NCI-H2107 (cell line): Measurements from ENCODE around the gene SQSTM1.

Source experiments
- DNase-seq: peaks from one replicate; lab custom pipeline; 2025; lab: John Stamatoyannopoulos, UW

SQSTM1 gene

GRCh38 chr5:179874136-179874535 lies 53.4 kb downstream of the SQSTM1 start:
- DNase-seq = no peak

GRCh38 chr5:179874536-179875292 lies 54.0 kb downstream of the SQSTM1 start:
- no peak for DNase-seq

GRCh38 chr5:179875741-179876609 lies 55.3 kb downstream of the SQSTM1 start:
- DNase-seq = no peak

DNA sequence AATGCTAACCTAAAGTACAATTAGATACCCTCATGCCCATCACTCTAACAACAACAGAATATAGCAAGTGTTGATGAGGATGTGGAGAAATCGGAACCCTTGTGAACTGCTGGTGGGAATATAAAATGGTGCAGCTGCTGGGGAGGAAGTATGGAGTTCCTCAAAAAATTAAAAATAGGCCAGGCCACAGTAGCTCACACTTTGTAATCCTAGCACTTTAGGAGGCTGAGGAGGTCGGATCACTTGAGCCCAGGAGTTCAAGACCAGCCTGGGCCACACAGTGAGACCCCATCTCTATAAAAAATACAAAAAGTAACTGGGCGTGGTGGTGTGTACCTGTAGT lies 55.9 kb downstream of the SQSTM1 start:
- DNase-seq = no peak

DNA sequence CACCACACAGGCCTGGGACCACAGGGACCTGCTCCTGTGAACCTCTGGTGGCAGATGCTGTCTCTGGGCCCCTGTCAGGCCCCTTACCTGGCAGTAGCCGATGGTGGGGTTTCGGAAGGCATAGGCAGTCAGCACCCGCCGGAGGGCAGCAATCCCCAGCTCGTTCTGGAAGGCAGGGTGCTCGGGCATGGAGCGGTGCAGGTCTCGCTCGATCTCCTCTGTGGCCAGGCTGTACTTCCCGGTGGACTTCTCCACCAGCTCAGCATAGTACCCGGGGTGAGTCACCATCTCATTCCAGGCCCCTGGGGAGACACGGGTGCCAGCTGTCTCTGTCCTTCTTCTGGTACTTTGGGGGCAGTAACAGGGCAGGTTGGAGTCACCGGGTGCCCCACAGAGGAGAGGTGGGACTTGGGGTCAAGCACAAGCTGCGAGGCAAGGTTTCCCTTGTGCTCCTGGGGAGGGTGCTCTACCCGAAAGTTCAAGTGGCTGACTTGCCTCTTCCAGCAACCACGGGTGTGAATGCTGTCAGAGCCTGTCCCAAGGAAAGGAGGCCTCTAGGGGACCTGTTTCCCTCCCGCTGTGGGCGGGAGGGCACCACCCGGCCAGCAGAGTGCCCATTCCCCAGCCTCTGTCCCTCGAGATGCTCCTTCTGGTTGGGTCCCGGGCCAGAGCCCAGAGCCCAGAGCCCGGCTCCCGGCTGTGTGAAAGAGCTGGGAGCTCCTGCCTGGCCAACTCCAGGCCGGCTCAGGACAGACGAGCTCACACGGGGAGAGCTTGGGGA lies 57.7 kb downstream of the SQSTM1 start:
- DNase-seq = no peak

DNA sequence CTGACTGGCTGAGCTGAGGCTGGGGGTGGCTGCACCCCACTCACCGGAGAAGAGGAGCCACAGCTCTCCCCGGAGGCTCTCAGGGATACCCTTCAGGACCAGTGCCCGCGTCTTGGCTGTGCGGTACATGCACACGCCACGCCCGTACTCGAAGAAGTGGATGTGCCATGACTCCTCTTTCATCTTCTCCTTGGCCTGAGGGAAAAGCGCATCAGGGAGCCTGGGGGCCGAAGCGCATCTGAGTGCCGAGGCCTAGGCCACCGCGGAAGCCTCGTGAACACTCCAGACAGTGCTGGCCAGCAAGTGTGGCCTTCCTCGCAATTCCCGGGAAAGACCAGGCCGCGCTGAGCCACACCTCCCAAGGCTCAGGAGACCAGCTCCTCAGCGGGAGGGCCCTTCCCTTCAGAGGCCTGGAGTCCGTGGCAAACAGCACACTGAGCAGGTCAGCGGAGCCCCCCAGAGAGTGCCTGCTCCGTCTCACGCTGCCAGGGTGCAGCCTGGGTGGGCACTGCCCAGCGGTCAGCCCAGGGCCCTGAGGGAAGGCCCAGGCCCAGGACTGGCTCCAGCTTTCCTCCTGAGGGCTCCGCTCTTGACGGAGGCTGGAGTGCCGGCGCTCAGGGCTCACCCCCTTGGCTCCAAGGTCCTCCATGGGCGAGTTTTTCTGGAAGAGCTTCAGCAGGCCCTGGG lies 58.4 kb downstream of the SQSTM1 start:
- DNase-seq = no peak

DNA sequence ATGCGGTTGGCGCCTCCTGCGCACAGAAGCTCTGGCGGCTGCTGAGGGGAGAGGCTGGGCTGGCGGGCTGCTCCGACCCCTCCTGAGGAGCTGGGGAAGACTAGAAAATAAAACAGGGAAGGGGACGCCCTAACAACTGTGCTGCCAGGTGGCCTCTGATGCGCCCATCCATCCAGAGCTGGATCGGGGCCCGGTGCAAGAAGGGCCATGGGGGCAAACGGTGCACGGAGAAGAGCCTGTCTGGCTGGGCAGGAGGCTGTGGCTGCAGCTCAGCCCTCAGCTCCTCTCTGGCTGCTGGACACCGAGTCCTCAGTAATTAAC lies 58.9 kb downstream of the SQSTM1 start:
- DNase-seq = no peak

- no peak for DNase-seq
Measured at GRCh38 chr5:179880066-179880650, 59.5 kb downstream of the SQSTM1 start.

- DNase-seq = no peak
Measured at GRCh38 chr5:179880848-179881590, 60.3 kb downstream of the SQSTM1 start.

DNA sequence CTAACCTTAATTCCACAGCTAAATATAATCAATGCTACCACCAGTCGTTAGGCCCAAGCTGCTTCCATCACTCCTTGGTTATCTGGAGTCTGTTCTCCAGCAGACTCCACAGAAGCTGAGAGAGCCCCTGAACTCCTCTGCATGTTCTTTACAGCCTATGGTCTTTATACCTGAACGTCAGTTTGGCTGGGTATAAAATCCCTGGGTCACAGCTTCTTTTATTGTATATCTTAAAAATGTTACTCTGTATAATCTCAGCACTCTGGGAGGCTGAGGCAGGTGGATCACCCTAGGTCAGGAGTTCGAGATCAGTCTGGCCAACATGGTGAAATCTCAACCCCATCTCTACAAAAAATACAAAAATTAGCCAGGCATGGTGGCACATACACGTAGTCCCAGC lies 61.6 kb downstream of the SQSTM1 start:
- DNase-seq = no peak

- DNase-seq = no peak
Measured at GRCh38 chr5:179883163-179883562, 62.5 kb downstream of the SQSTM1 start.

GRCh38 chr5:179885491-179886090 lies 64.9 kb downstream of the SQSTM1 start:
- DNase-seq = no peak

GRCh38 chr5:179886190-179886911 lies 65.6 kb downstream of the SQSTM1 start:
- DNase-seq = no peak

DNA sequence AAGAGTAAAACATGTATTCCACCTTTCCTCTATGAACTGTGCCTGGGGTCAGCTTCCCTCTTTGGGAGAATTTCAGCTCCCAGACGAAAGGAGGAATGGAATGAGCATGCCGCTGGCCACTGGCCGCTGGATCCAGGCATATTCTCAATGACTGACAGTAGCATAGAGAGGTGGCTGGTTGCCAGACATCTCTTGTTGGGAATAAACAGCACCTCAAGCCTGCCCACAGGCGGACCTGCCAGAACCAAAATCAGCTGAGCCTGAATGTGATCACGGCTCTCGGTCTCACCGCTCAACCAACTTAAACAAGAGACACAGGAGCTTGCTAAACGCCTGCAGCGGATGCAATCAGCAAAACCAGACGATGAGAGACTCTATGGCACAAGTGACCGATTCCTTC lies 66.4 kb downstream of the SQSTM1 start:
- no peak for DNase-seq
